GM21528 (cell line): Measurements from ENCODE around the gene PDE7B.

Experiments used
- ATAC-seq: cut with Tn5 transposase; IDR thresholded peaks from one replicate; pipeline ENCODE4 v1.9.1; 2021; ENCODE audit warnings: mild to moderate bottlenecking, moderate library complexity; ENCODE audit not compliant: unreplicated experiment, low FRiP score

Gene PDE7B

GRCh38 chr6:136016228-136017225 lies 165.0 kb downstream of the PDE7B start:
- no peak for ATAC-seq

DNA sequence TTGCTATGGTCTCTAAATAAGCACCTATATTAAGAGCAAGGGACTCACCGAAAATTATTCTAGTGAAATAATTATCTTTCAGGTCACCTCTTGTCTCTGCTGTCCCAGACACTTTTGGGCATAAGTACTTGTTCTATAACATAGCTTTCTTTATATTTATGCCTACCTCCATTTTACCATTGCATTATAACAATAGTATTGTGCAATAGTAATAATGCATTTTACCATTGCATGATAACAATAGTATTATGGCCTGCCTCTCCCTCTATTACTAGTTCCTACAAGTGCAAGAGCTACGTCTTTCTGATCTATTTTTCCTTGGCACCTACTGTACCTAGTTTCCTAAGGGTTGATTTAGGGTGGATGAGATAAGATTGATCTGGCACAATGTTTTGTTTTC lies 169.2 kb downstream of the PDE7B start:
- ATAC-seq, result no peak

GRCh38 chr6:136022224-136022874 lies 170.8 kb downstream of the PDE7B start:
- ATAC-seq, result no peak

GRCh38 chr6:136024711-136025110 lies 173.2 kb downstream of the PDE7B start:
- ATAC-seq, result no peak

GRCh38 chr6:136025736-136026135 lies 174.2 kb downstream of the PDE7B start:
- no peak for ATAC-seq

- ATAC-seq, result no peak
These were observed 178.6 kb downstream of the PDE7B start for GRCh38 chr6:136030131-136030530.

- no peak for ATAC-seq
These were observed 180.5 kb downstream of the PDE7B start for GRCh38 chr6:136031982-136032381.

DNA sequence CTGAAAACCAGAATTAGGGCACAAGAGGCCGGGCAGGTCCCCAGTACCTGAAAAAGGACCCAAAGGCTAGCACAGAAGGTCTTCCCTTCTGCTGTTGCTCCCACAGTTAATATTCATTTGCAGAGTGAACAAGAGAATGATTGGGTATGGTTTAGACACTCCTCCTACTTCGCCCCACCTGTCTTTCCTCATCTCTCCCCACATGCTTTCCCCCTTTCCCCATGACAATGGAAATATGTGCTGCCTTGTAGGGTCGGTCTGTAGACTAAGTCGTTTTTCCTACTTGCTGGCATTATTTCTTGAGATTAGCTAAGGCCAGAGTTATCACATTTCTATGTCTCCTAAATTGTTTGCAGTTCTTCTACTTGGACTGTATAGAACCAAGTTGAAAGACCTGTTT lies 181.9 kb downstream of the PDE7B start:
- no peak for ATAC-seq

DNA sequence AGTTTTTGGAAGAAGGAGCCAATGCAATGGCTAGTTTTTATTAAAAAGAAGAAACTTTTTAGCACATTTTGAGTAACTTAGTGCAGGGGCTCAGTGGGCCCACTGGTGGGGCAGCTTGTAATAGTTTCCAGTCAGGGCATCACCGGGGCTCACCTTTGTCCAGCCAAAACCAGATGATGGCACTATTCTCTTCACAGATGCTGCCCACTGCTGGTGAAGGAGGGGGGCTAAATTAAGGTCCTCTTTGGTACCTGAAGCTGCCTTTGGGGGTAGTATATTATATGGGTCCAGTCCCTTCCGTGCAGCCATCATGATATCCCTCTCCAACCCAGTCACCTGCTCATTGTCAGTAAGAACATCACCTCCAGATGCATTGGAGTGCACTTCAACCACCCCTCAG lies 182.9 kb downstream of the PDE7B start:
- ATAC-seq, result no peak

GRCh38 chr6:136035378-136036070 lies 184.0 kb downstream of the PDE7B start:
- ATAC-seq, result no peak

DNA sequence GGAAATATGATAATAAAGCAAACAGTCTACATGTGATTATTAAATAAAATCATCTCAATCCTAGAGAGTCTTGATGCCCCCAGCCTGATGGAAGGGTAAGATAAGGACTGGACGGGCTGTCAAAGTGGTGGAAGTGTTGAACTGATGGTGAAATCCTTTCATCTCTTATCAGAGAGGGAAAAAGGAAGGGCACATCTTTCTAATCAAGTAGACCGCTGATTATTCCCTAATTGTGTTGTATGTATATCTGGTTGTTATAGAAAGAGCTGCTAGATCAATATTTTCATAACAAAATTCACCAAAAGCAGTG lies 184.5 kb downstream of the PDE7B start:
- no peak for ATAC-seq

DNA sequence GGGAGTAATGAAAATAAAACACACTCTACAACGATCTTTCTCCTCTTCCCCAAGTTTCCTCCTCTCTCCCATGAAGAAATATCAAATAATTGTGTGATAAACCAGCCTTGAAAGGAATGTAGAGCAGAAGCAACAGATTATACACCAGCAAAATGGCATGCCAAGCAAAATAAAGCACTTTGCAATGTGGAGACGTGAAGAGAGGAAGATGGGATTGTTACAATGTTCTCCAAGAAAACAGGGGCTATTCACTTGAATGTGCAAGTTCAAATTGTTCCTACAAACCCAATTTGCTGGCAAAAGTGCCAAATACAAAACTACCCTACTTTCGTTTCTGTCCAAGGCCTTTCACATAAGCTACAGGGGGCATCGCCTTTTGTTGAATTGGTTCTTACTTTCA lies 185.1 kb downstream of the PDE7B start:
- ATAC-seq, result no peak

DNA sequence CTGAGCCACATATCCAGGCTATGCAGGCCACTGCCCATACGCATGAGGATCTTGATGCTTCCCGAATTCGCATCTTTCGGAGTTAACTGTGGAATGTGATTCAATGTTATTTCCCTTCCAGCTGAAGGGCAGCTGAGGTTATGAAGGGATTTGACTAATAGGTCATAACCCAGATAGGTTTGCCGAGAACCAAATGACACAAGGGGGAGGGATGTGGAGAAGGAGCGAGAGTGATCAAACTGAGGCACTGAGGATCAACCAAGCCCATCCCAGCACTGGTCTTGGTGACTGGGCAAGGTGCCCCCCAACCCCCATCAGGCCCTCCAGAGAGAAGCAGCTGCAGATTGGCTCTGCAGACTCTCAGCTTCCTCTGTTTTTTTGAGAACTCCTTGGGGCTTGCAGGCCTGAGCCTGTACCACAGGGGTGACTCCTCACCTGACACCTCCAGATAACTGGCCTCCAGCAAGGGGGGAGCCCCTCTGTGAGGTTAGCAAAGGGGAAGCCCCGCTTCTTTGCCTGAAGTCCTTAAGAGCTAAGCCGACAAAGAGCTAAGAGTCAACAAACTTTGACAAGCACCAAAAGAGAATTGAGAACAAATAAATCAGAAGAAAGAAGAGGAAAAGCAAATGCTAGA lies 185.9 kb downstream of the PDE7B start:
- no peak for ATAC-seq

GRCh38 chr6:136037876-136038460 lies 186.5 kb downstream of the PDE7B start:
- no peak for ATAC-seq

GRCh38 chr6:136038531-136038930 lies 187.0 kb downstream of the PDE7B start:
- ATAC-seq, result no peak

DNA sequence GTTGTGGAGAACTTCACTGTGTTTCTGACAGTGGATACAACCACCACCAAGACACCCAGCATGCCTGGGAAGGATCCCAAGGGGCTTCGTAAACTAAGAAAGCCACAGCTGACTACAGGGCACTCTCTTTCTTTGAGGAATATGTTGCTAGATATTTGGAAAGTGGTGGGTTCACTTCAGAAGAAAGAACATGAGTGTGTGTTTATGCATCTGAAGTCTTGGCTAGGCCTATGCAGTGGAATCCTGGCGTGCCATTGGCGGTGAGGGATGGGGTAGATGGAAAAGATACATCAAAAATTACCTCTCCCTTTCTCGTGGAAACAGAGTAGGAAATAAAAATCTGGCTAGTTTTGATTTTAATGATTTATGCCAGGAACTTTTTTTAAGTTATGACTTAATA lies 187.7 kb downstream of the PDE7B start:
- ATAC-seq, result no peak

DNA sequence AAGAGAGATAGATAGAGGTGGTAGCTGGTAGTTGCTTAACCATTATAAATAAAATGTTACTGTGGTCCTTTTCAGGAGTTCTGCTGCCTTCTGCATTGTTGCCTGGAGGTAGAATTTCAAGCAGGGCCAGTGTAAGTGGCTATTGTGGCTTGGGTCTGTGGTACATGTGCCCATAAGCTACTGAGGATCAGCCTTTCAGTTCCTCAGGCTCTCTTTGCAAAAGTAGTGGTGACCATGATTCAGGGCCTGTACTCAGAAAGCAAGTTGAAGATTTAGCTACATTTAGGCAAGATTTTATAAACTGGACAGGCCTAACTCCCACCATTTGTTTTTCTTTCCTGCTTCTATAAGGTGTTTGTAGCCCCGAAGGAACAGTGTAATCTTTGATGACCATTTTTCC lies 199.0 kb downstream of the PDE7B start:
- no peak for ATAC-seq

DNA sequence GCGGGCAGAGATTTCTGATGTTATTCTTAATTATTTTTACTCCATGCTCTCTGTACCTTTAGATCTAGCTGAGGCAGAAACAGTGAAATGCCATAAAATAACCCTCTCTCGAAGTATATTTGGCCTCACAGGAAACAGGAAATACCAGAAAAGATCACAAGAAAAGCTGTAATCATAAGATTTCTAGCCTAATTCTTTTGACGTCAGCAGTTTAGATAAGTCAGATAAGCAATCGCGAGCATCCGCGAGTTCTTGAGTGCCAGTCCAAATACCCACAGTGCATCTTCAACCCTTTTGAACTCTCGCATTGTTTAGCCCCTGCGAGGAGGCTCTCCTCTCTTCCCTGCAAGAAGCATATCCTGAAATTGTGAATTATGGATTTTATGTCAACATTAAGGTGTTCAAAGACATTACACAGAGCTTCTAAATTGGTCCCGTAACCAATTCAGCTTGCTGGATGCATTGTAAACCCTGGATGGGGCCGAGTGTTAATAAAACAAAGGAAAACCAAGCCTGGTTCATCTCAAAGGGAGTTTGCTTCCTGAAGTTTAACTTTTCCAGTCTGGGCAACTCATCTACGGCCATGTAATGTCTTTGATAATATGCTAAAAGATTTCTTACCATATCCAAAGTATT lies 199.8 kb downstream of the PDE7B start:
- ATAC-seq, result no peak

GRCh38 chr6:136052031-136052430 lies 200.5 kb downstream of the PDE7B start:
- no peak for ATAC-seq

GRCh38 chr6:136058852-136059251 lies 207.4 kb downstream of the PDE7B start:
- ATAC-seq, result no peak
